Right atrium auricular region (tissue), 2 donors: ENCODE measurements around the gene SFN. TPM values are rescaled to one million over a fixed set of nuclear protein-coding genes. Genes with fewer than 3 reads are reported as not detected.
A peak's percentile ranks its signal among the peaks of the same experiment; 100 is the strongest.

Experiments
- DNase-seq: peaks from one replicate; pipeline ENCODE4 v3.0.0-alpha.2; 2019; ENCODE audit warnings: low spot score
- H3K27ac ChIP-seq, 2 donors: fragments of 200-600 bp; sonication (generic); 1 replicate in 1 of 2; 2 replicates in 1 of 2; pipeline ENCODE4 v1.5.1; 2016 to 2019
- H3K27me3 ChIP-seq, 2 donors: fragments of 200-600 bp; sonication (generic); one replicate each; pipeline versions ENCODE4 v1.5.1 to v1.6.0; 2017 to 2019
- H3K36me3 ChIP-seq: fragments of 200-600 bp; sonication (generic); one replicate; pipeline ENCODE4 v1.5.1; 2016
- H3K4me1 ChIP-seq, 2 donors: fragments of 200-600 bp; sonication (generic); one replicate each; pipeline versions ENCODE4 v1.5.1 to v1.6.0; 2017 to 2019
- H3K4me3 ChIP-seq, 2 donors: fragments of 200-600 bp; sonication (generic); 1 replicate in 1 of 2; 2 replicates in 1 of 2; pipeline ENCODE4 v1.5.1; 2017 to 2019; ENCODE audit warnings: mild to moderate bottlenecking in 1 of 2, moderate library complexity in 1 of 2
- H3K9me3 ChIP-seq, 2 donors: fragments of 200-600 bp; sonication (generic); one replicate each; pipeline ENCODE4 v1.5.1; 2019
- CTCF ChIP-seq, 2 donors: fragments of 200-600 bp; sonication (generic); IDR thresholded peaks; one replicate each; pipeline ENCODE4 v1.5.1; 2019; ENCODE audit warnings: antibody characterized with exemption in 2 of 2
- total RNA-seq, 2 donors: library from RNA; depleted of rRNA; stranded (reverse); fragments of >200 nt; gene quantifications; one replicate each; pipeline ENCODE4 v1.1.0, GENCODE V29; 2016

The SFN gene
- total RNA-seq, 2 donors from 2014 or later: 0.51 TPM; not detected in 1

- no peaks in the 10 kb centered on the region for H3K9me3 ChIP-seq
- no peak for TF ChIP-seq CTCF (IDR thresholded peaks at IDR 0.05)
- no peaks in the 10 kb centered on the region for H3K27me3 ChIP-seq
- H3K4me1 ChIP-seq: peaks cover 0 to 5% of the 10 kb centered on the region in 2 donors
- H3K4me3 ChIP-seq: no peak overlapping the region
- no peaks in the 10 kb centered on the region for H3K36me3 ChIP-seq
- no peak overlapping the region for H3K27ac ChIP-seq
- no peak for DNase-seq
Observed at GRCh38 chr1:26909951-26910342, 47.0 kb downstream of the SFN start.

- no peak for DNase-seq
- Histone ChIP-seq H3K9me3 (no peaks in the 10 kb centered on the region), H3K27me3 (no peaks in the 10 kb centered on the region), H3K27ac (no peak overlapping the region), H3K36me3 (no peaks in the 10 kb centered on the region), H3K4me3 (no peak overlapping the region), H3K4me1 (peaks cover 0 to 5% of the 10 kb centered on the region in 2 donors)
- TF ChIP-seq CTCF (IDR thresholded peaks at IDR 0.05): no peak
Observed at GRCh38 chr1:26910343-26911160, 47.6 kb downstream of the SFN start.

GRCh38 chr1:26911399-26912146 is 48.6 kb downstream of the SFN start:
- no peak for TF ChIP-seq CTCF (IDR thresholded peaks at IDR 0.05)
- peak overlapping the region; percentile 35 to 84 for H3K27ac ChIP-seq
- H3K36me3 ChIP-seq: no peaks in the 10 kb centered on the region
- no peaks in the 10 kb centered on the region for H3K9me3 ChIP-seq
- H3K4me1 ChIP-seq: peaks cover 0 to 5% of the 10 kb centered on the region in 2 donors
- no peaks in the 10 kb centered on the region for H3K27me3 ChIP-seq
- no peak overlapping the region for H3K4me3 ChIP-seq
- no peak for DNase-seq

- Histone ChIP-seq H3K27ac (peak overlapping the region; percentile 84 to 92), H3K27me3 (no peaks in the 10 kb centered on the region), H3K4me3 (peak overlapping the region; percentile 45 to 46)
Observed at GRCh38 chr1:26912147-26912490, 49.2 kb downstream of the SFN start.

GRCh38 chr1:26913389-26913753 is 50.4 kb downstream of the SFN start:
- H3K9me3 ChIP-seq: no peaks in the 10 kb centered on the region
- no peak for DNase-seq
- peak overlapping the region; percentile 45 to 46 for H3K4me3 ChIP-seq
- no peaks in the 10 kb centered on the region for H3K27me3 ChIP-seq
- H3K27ac ChIP-seq: peak overlapping the region; percentile 84 to 92
- H3K36me3 ChIP-seq: no peaks in the 10 kb centered on the region
- H3K4me1 ChIP-seq: peaks cover 0 to 5% of the 10 kb centered on the region in 2 donors
- no peak for TF ChIP-seq CTCF (IDR thresholded peaks at IDR 0.05)

More at GRCh38 chr1:26912147-26912490, 49.2 kb downstream of the SFN start:
- peaks cover 0 to 5% of the 10 kb centered on the region in 2 donors for H3K4me1 ChIP-seq
- no peaks in the 10 kb centered on the region for H3K36me3 ChIP-seq
- TF ChIP-seq CTCF (IDR thresholded peaks at IDR 0.05): no peak
- DNase-seq: no peak
- H3K9me3 ChIP-seq: no peaks in the 10 kb centered on the region

Other genes with a start within 250 kb of the SFN start
- gene ARID1A, start 167.1 kb upstream of the SFN start, total RNA-seq: 10 to 100 TPM; 32.7 to 48.8 TPM
- 10 to 100 TPM in 1 of 2 donors, 1 to 10 TPM in 1; 6.4 to 13.8 TPM for gene PIGV, start 75.2 kb upstream of the SFN start, total RNA-seq
- gene ZDHHC18, start 36.5 kb upstream of the SFN start, total RNA-seq: 10 to 100 TPM; 19.8 to 22.5 TPM
- 1 to 10 TPM; 4.7 to 7.2 TPM for gene GPN2, start 27.1 kb downstream of the SFN start, total RNA-seq
- 1 to 10 TPM; 6.2 to 8.3 TPM for gene GPATCH3, start 37.3 kb downstream of the SFN start, total RNA-seq
- gene NR0B2, start 50.8 kb downstream of the SFN start, total RNA-seq: 10 to 100 TPM; 10.6 to 19.0 TPM
- gene NUDC, start 58.6 kb downstream of the SFN start, total RNA-seq: 10 to 100 TPM; 66.7 to 82.3 TPM
- under 1 TPM; 0.26 to 0.86 TPM for gene KDF1, start 97.3 kb downstream of the SFN start, total RNA-seq
- gene TRNP1, start 130.5 kb downstream of the SFN start, total RNA-seq: 100 to 1,000 TPM in 1 of 2 donors, 10 to 100 TPM in 1; 72.5 to 151 TPM
- gene TENT5B, start 149.7 kb downstream of the SFN start, total RNA-seq: 10 to 100 TPM; 31.6 to 34.8 TPM